ENCODE data around the gene ARRB2.

- TF ChIP-seq, protein P1, sequence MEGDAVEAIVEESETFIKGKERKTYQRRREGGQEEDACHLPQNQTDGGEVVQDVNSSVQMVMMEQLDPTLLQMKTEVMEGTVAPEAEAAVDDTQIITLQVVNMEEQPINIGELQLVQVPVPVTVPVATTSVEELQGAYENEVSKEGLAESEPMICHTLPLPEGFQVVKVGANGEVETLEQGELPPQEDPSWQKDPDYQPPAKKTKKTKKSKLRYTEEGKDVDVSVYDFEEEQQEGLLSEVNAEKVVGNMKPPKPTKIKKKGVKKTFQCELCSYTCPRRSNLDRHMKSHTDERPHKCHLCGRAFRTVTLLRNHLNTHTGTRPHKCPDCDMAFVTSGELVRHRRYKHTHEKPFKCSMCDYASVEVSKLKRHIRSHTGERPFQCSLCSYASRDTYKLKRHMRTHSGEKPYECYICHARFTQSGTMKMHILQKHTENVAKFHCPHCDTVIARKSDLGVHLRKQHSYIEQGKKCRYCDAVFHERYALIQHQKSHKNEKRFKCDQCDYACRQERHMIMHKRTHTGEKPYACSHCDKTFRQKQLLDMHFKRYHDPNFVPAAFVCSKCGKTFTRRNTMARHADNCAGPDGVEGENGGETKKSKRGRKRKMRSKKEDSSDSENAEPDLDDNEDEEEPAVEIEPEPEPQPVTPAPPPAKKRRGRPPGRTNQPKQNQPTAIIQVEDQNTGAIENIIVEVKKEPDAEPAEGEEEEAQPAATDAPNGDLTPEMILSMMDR (IDR thresholded peaks at IDR 0.05; ENCODE audit: poor library complexity, severe bottlenecking), result no peak
- TF ChIP-seq EZH2 (IDR thresholded peaks at IDR 0.05; ENCODE audit: borderline replicate concordance, insufficient read depth, low read length, poor library complexity, severe bottlenecking), result no peak
- no peak for TF ChIP-seq REST (IDR thresholded peaks at IDR 0.05; ENCODE audit: borderline replicate concordance)
Observed at GRCh38 chr17:4744999-4745969, 34.9 kb downstream of the ARRB2 start.

Measured in neural cell (in vitro differentiated cells).